ENCODE results near the gene DCXR. TPM values are rescaled to one million over a fixed set of nuclear protein-coding genes. Genes with fewer than 3 reads are reported as not detected.

The DCXR gene
- total and polyA plus RNA-seq, 10 of the 15 experiments (the other 5 are each of a cell fraction or from before 2014, with no cell fraction given): 12.3 to 139 (median 88.9) TPM

GRCh38 chr17:82019690-82020571 is 17.6 kb downstream of the DCXR start (continued):
- peak; percentile 72; the same call in 1 of the 2 replicates for TF ChIP-seq ZBTB33 (IDR thresholded peaks at IDR 0.05)
- no peak for TF ChIP-seq SRF (IDR thresholded peaks at IDR 0.05; ENCODE audit: low read depth in 2 of 2, low read length in 2 of 2)
- no peak for TF ChIP-seq USF1 (IDR thresholded peaks at IDR 0.05; ENCODE audit: borderline replicate concordance, extremely low read length, insufficient read depth, low read depth, low read length)
- TF ChIP-seq CREM (IDR thresholded peaks at IDR 0.05; ENCODE audit: low read depth): 0 out of 2 replicates have a peak, but pooled peaks have one; percentile 28
- no peak for TF ChIP-seq TARDBP (IDR thresholded peaks at IDR 0.05; ENCODE audit: borderline replicate concordance)
- no peak for TF ChIP-seq RB1 (IDR thresholded peaks at IDR 0.05; ENCODE audit: borderline replicate concordance)
- TF ChIP-seq BHLHE40 (IDR thresholded peaks at IDR 0.05; ENCODE audit: borderline replicate concordance in 1 of 2, low read depth in 2 of 2, low read length in 1 of 2): 0 out of 4 replicates have a peak, but pooled peaks of 1 of the 2 experiments have one; percentile 10
- 0 out of 2 replicates have a peak, but pooled peaks have one; percentile 57 for TF ChIP-seq SMARCA5 (IDR thresholded peaks at IDR 0.05)
- no peak for TF ChIP-seq RELA (IDR thresholded peaks at IDR 0.05; ENCODE audit: borderline replicate concordance, partially characterized antibody)
- TF ChIP-seq EGR1 (IDR thresholded peaks at IDR 0.05; ENCODE audit: borderline replicate concordance in 1 of 2, low read depth in 2 of 2, low read length in 2 of 2): 0 out of 3 replicates have a peak, but pooled peaks of 1 of the 2 experiments have one; percentile 32
- TF ChIP-seq NFYA (IDR thresholded peaks at IDR 0.05; ENCODE audit: borderline replicate concordance, low read depth, low read length): no peak
- TF ChIP-seq JUND (IDR thresholded peaks at IDR 0.05; ENCODE audit: low read depth, low read length): no peak
- TF ChIP-seq NFIC (IDR thresholded peaks at IDR 0.05; ENCODE audit: low read depth, low read length): no peak
- no peak for TF ChIP-seq MYB (IDR thresholded peaks at IDR 0.05; ENCODE audit: borderline replicate concordance, low read depth, low read length)
- no peak for TF ChIP-seq PAX5 (IDR thresholded peaks at IDR 0.05; ENCODE audit: borderline replicate concordance, low read depth, low read length)
- no peak for TF ChIP-seq NFYB (IDR thresholded peaks at IDR 0.05; ENCODE audit: insufficient read depth, low read depth, low read length)
- no peak for TF ChIP-seq NBN (IDR thresholded peaks at IDR 0.05)
- no peak for TF ChIP-seq NR2F1 (conservative IDR thresholded peaks at IDR 0.05)
- TF ChIP-seq PAX8 (IDR thresholded peaks at IDR 0.05): no peak
- no peak for TF ChIP-seq PML (IDR thresholded peaks at IDR 0.05; ENCODE audit: low read length)
- TF ChIP-seq RAD51 (IDR thresholded peaks at IDR 0.05): no peak
- no peak for TF ChIP-seq HDAC2 (IDR thresholded peaks at IDR 0.05)
- TF ChIP-seq IKZF1 (conservative IDR thresholded peaks at IDR 0.05): peak; percentile 13; the same call in 1 of the 2 replicates
- peak; percentile 38; the same call in 1 of the 2 replicates for TF ChIP-seq SMC3 (IDR thresholded peaks at IDR 0.05; ENCODE audit: borderline replicate concordance, low read length)
- no peak for TF ChIP-seq GABPA (IDR thresholded peaks at IDR 0.05; ENCODE audit: low read depth)
- TF ChIP-seq STAT3 (IDR thresholded peaks at IDR 0.05; ENCODE audit: low read depth, low read length): no peak
- TF ChIP-seq MEF2B (IDR thresholded peaks at IDR 0.05; ENCODE audit: partially characterized antibody, poor library complexity, severe bottlenecking): no peak
- no peak for TF ChIP-seq TCF12 (IDR thresholded peaks at IDR 0.05; ENCODE audit: low read depth, low read length)
